Lower leg skin (tissue), 3 donors: ENCODE results near the gene CELA1.

Experiments used
- POLR2A ChIP-seq, 2 donors: fragments of 450-650 bp; IDR thresholded peaks; one replicate each; pipeline ENCODE4 v1.6.1; 2016 to 2017; ENCODE audit warnings: antibody characterized with exemption in 2 of 2, mild to moderate bottlenecking in 1 of 2, moderate library complexity in 1 of 2
- TF ChIP-seq, protein P1 (sequence below), 3 donors: fragments of 450-650 bp; IDR thresholded peaks; one replicate each; pipeline ENCODE4 v1.5.1; 2016; ENCODE audit warnings: antibody characterized with exemption in 3 of 3, mild to moderate bottlenecking in 3 of 3, moderate library complexity in 2 of 3

- TF ChIP-seq, protein P1, sequence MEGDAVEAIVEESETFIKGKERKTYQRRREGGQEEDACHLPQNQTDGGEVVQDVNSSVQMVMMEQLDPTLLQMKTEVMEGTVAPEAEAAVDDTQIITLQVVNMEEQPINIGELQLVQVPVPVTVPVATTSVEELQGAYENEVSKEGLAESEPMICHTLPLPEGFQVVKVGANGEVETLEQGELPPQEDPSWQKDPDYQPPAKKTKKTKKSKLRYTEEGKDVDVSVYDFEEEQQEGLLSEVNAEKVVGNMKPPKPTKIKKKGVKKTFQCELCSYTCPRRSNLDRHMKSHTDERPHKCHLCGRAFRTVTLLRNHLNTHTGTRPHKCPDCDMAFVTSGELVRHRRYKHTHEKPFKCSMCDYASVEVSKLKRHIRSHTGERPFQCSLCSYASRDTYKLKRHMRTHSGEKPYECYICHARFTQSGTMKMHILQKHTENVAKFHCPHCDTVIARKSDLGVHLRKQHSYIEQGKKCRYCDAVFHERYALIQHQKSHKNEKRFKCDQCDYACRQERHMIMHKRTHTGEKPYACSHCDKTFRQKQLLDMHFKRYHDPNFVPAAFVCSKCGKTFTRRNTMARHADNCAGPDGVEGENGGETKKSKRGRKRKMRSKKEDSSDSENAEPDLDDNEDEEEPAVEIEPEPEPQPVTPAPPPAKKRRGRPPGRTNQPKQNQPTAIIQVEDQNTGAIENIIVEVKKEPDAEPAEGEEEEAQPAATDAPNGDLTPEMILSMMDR (IDR thresholded peaks at IDR 0.05), result no peak
- TF ChIP-seq POLR2A (IDR thresholded peaks at IDR 0.05), result no peak
Observed at GRCh38 chr12:51373187-51373586, 26.7 kb upstream of the CELA1 start.
